Suprapubic skin (tissue), 4 donors: Measurements from ENCODE around the gene NRXN3. TPM values are rescaled to one million over a fixed set of nuclear protein-coding genes. Genes with fewer than 3 reads are reported as not detected.

Experiments used
- DNase-seq, 2 donors: peaks; one replicate each; pipeline ENCODE4 v3.0.0-alpha.2; 2019; ENCODE audit warnings: low spot score in 2 of 2
- H3K27ac ChIP-seq: fragments of 200-600 bp; sonication (generic); one replicate; pipeline ENCODE4 v1.5.1; 2019
- H3K27me3 ChIP-seq: fragments of 200-600 bp; sonication (generic); one replicate; pipeline ENCODE4 v1.5.1; 2019
- H3K36me3 ChIP-seq: fragments of 200-600 bp; sonication (generic); one replicate; pipeline ENCODE4 v1.5.1; 2019
- H3K4me1 ChIP-seq: fragments of 200-600 bp; sonication (generic); one replicate; pipeline ENCODE4 v1.5.1; 2019
- H3K4me3 ChIP-seq: fragments of 200-600 bp; sonication (generic); one replicate; pipeline ENCODE4 v1.5.1; 2019; ENCODE audit warnings: mild to moderate bottlenecking
- H3K9me3 ChIP-seq: fragments of 200-600 bp; sonication (generic); one replicate; pipeline ENCODE4 v1.5.1; 2019
- EP300 ChIP-seq: sonication (generic); formaldehyde crosslinking; IDR thresholded peaks from one replicate; pipeline ENCODE4 v1.6.1; 2017; ENCODE audit warnings: antibody characterized with exemption
- POLR2A ChIP-seq, 2 donors: fragments of 450-650 bp; IDR thresholded peaks; one replicate each; pipeline ENCODE4 v1.6.1; 2017; ENCODE audit warnings: antibody characterized with exemption in 2 of 2, mild to moderate bottlenecking in 2 of 2, moderate library complexity in 2 of 2
- POLR2AphosphoS5 ChIP-seq, 3 donors: sonication (generic); formaldehyde crosslinking; IDR thresholded peaks; one replicate each; pipeline ENCODE4 v1.6.1; 2017; ENCODE audit warnings: antibody characterized with exemption in 3 of 3
- WGBS: methylation state at CpG from one replicate; pipeline ENCODE4 v1.1.5; 2018; 5-methylcytosine and 5-hydroxymethylcytosine counted together
- total RNA-seq, 4 donors: library from RNA; depleted of rRNA; stranded (reverse); fragments of >200 nt; gene quantifications; one replicate each; pipeline ENCODE4 v1.1.0, GENCODE V29; 2016
- TF ChIP-seq, protein P1 (sequence below), 2 donors: fragments of 200-600 bp in 1 of 2; fragments of 450-650 bp in 1 of 2; sonication (generic) in 1 of 2; IDR thresholded peaks; one replicate each; pipeline ENCODE4 v1.5.1; 2016 to 2019; ENCODE audit warnings: antibody characterized with exemption in 2 of 2, mild to moderate bottlenecking in 1 of 2, moderate library complexity in 1 of 2

Gene NRXN3
- total RNA-seq, 4 donors from 2014 or later: 0.79 to 4.3 (median 3.3) TPM

GRCh38 chr14:78154827-78155226 is 15.3 kb upstream of the NRXN3 start:
- Histone ChIP-seq H3K36me3 (no peaks in the 10 kb centered on the region), H3K9me3 (no peaks in the 10 kb centered on the region), H3K27me3 (no peaks in the 10 kb centered on the region), H3K4me1 (no peaks in the 10 kb centered on the region), H3K27ac (no peak overlapping the region), H3K4me3 (no peak overlapping the region)
- no peak for DNase-seq
- no peak for TF ChIP-seq POLR2AphosphoS5 (IDR thresholded peaks at IDR 0.05)
- no peak for TF ChIP-seq POLR2A (IDR thresholded peaks at IDR 0.05)
- WGBS: 54% methylated on average over 2 of the region's 2 CpGs

DNA sequence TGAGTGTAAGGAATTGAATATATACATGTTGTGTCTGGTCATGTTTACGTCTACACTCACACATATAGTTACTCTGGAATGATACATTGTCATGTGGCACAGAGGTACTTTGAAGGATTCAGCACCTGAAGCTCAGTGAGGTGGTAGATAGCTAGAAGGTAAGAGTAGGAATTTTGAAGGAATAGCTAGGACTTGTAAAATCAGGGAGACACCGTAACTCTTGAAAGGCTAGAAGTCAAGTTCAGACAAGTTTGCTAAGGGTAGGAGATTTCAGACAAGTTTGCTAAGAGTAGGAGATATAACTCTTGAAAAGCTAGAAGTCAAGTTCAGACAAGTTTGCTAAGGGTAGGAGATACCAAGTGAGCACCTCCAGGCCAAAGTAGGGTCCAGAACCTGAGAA is 14.0 kb upstream of the NRXN3 start:
- no peaks in the 10 kb centered on the region for H3K36me3 ChIP-seq
- no peaks in the 10 kb centered on the region for H3K4me1 ChIP-seq
- H3K9me3 ChIP-seq: no peaks in the 10 kb centered on the region
- TF ChIP-seq POLR2AphosphoS5 (IDR thresholded peaks at IDR 0.05): no peak
- TF ChIP-seq, protein P1, sequence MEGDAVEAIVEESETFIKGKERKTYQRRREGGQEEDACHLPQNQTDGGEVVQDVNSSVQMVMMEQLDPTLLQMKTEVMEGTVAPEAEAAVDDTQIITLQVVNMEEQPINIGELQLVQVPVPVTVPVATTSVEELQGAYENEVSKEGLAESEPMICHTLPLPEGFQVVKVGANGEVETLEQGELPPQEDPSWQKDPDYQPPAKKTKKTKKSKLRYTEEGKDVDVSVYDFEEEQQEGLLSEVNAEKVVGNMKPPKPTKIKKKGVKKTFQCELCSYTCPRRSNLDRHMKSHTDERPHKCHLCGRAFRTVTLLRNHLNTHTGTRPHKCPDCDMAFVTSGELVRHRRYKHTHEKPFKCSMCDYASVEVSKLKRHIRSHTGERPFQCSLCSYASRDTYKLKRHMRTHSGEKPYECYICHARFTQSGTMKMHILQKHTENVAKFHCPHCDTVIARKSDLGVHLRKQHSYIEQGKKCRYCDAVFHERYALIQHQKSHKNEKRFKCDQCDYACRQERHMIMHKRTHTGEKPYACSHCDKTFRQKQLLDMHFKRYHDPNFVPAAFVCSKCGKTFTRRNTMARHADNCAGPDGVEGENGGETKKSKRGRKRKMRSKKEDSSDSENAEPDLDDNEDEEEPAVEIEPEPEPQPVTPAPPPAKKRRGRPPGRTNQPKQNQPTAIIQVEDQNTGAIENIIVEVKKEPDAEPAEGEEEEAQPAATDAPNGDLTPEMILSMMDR (IDR thresholded peaks at IDR 0.05): no peak
- no peak for TF ChIP-seq POLR2A (IDR thresholded peaks at IDR 0.05)
- no peak for TF ChIP-seq EP300
- 62% methylated on average over 2 of the region's 2 CpGs for WGBS
- no peak overlapping the region for H3K4me3 ChIP-seq
- no peak overlapping the region for H3K27ac ChIP-seq
- DNase-seq: no peak
- no peaks in the 10 kb centered on the region for H3K27me3 ChIP-seq

- H3K9me3 ChIP-seq: no peaks in the 10 kb centered on the region
- DNase-seq: no peak
- 46% methylated on average over 15 of the region's 15 CpGs for WGBS
- H3K36me3 ChIP-seq: no peaks in the 10 kb centered on the region
- no peak overlapping the region for H3K27ac ChIP-seq
- H3K27me3 ChIP-seq: peaks cover 4% of the 10 kb centered on the region
- no peak overlapping the region for H3K4me3 ChIP-seq
- H3K4me1 ChIP-seq: no peaks in the 10 kb centered on the region
- TF ChIP-seq POLR2AphosphoS5 (IDR thresholded peaks at IDR 0.05): no peak
- no peak for TF ChIP-seq POLR2A (IDR thresholded peaks at IDR 0.05)
- TF ChIP-seq, protein P1 (IDR thresholded peaks at IDR 0.05): no peak
- no peak for TF ChIP-seq EP300
Measured at GRCh38 chr14:78157494-78158437, 12.4 kb upstream of the NRXN3 start.

GRCh38 chr14:78162202-78162601 is 8.0 kb upstream of the NRXN3 start:
- Histone ChIP-seq H3K9me3 (no peaks in the 10 kb centered on the region), H3K36me3 (no peaks in the 10 kb centered on the region), H3K27ac (no peak overlapping the region), H3K4me1 (no peaks in the 10 kb centered on the region), H3K4me3 (no peak overlapping the region), H3K27me3 (peaks cover 16% of the 10 kb centered on the region)
- WGBS: 75% methylated on average over 5 of the region's 5 CpGs
- TF ChIP-seq, protein P1 (IDR thresholded peaks at IDR 0.05): no peak
- TF ChIP-seq EP300 (no peak), POLR2A (IDR thresholded peaks at IDR 0.05) (no peak), POLR2AphosphoS5 (IDR thresholded peaks at IDR 0.05) (no peak)
- no peak for DNase-seq

DNA sequence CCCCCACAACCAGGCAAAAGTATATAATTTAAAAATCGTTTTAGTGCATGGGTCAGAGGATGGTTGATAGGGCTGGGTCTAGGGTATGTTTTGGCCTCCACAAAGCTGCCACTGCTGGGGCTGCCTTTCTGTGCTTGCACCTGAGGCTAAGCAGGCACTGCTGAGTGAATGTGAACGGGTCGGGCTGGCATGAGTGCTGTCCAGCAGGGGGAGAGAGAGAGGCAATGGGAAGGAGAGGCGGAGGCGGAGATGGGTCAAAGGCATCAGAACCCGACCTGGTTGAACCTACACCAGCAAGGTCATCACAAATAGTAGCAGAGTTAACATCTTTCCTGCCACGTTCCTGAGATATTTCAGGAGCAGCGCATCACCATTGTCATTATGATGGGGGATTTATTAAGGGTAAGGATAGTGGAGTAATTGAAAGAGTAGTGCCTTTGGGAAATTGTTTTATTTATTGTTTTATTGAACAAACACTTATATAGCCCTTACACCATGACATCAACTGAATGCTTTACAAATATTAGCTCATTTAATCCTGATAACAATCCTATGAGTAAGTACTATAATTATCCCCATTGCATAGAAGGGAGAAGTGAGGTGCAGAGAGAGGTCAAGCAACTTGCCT is 5.8 kb upstream of the NRXN3 start:
- no peaks in the 10 kb centered on the region for H3K4me1 ChIP-seq

More for the DNA sequence above, 5.8 kb upstream of the NRXN3 start:
- WGBS: 11% methylated on average over 8 of the region's 8 CpGs
- no peak overlapping the region for H3K4me3 ChIP-seq
- no peak overlapping the region for H3K27ac ChIP-seq
- no peaks in the 10 kb centered on the region for H3K9me3 ChIP-seq
- no peaks in the 10 kb centered on the region for H3K36me3 ChIP-seq
- TF ChIP-seq EP300 (no peak), POLR2AphosphoS5 (IDR thresholded peaks at IDR 0.05) (no peak), POLR2A (IDR thresholded peaks at IDR 0.05) (no peak)
- TF ChIP-seq, protein P1 (IDR thresholded peaks at IDR 0.05): peak in 1 of 2 donors; percentile 22
- no peak for DNase-seq
- H3K27me3 ChIP-seq: peaks cover 16% of the 10 kb centered on the region
